ENCODE measurements around the gene ERGIC1.
"Not testable (repeated sequence)": the region's sequence is repeated elsewhere in the genome, so short reads cannot be mapped to it uniquely, and the experiment has no call there.

ERGIC1 gene

DNA sequence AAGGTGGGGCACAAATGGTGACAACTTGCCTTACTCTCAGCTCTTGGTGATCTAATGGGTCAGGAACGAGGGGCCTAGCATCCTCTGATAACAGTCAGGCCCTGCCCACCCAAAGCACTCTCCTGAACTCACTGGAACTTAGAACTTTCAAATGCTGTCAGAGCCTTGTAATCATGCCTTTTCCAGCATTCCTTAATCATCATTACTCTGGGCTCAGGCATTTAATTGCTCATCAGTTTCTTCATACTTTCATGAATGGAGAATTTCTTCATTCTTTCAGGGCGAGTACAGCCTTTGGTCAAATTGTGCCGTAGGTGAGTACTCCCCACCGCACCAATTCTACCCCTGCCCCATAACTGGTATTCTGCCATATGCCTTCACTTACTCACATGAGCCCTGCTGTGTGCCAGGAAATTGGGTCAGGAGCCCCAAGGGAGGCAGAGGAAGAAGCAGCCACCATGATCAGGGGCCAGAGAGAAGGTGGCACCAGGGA, 32.8 kb upstream of the ERGIC1 start:
- DNase-seq = peak; percentile 94

GRCh38 chr5:172802112-172802511, 31.9 kb upstream of the ERGIC1 start:
- no peak for DNase-seq

DNA sequence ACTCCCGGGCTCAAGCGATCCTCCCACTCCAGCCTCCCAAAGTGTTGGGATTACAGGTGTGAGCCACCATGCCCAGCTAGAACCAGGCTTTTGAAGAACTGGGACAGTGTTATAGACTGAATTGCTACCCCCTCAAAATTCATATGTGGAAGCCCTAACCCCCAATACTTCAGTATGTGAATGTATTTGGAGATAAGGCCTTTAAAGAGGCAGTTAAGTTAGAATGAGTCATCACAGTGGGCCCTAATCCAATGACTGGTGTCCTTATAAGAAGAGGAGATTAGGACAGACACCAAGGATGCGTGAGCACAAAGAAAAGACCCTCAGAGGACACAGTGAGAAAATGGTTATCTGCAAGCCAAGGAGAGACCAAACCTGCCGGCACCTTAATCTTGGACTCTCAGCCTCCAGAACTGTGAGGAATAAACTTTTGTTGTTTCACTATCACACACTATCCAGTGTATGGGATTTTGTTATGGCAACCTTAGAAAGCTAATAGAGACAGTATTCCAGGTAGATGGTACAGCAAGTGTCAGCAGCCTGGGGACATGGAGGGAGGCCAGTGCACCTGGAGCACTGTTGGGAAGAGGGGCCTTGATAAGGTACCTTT, 31.4 kb upstream of the ERGIC1 start:
- peak; percentile 59 for DNase-seq

DNA sequence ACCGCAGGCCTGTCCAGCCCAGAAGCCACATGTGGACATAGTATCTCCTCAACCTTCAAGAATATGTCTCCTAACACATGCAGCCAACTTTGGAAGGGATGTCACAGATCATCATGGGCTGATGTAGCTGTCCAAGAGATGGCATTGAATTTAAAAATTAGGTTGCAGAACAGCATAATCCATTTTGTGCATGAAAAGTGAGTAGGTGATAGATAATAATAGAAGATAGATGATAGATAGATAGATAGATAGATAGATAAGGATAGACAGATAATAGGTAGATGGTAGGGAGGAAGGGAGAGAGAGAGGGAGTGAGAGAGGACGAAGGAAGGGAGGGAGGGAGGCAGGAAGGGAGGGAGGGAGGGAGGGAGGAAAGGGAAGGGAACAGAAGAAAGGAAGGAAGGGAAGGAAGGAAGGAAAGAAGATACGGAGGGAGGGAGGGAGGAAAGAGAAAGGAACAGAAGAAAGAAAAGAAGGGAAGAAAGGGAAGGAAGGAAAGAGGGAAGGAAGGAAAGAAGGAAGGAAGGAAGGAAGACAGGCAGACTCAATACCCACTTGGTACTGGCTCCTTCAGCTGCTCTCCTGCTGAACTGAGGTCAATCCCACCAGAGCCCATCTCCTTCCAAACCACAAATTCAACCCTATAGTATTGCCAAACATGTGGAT, 28.9 kb upstream of the ERGIC1 start:
- no peak for DNase-seq

DNA sequence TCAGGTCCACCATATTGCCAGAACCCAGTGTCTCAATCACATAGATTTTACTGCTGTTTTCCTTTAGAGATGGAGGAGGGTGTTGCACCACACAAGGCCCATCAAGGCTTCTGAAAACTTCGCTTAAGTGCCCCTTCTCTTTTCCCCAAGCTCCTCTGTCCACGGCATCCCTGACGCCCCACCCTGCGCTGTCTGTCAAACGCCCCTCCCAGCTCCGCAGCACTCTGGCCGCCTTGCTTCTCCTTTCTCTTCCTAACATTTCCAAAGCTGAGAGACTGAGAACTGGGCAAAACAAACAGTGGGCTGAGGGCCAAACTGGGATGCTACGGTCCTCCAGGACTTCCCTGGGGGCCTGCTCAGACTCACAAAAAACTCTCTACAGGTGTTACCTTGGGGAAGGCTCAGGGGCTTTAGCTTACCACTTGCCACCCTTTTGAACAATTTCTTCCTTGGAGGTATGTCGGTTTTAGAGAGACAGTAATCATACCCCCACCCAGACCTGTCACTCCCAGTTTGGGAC, 28.3 kb upstream of the ERGIC1 start:
- no peak for DNase-seq

GRCh38 chr5:172806897-172807672, 27.0 kb upstream of the ERGIC1 start:
- peak; percentile 41 for DNase-seq

DNA sequence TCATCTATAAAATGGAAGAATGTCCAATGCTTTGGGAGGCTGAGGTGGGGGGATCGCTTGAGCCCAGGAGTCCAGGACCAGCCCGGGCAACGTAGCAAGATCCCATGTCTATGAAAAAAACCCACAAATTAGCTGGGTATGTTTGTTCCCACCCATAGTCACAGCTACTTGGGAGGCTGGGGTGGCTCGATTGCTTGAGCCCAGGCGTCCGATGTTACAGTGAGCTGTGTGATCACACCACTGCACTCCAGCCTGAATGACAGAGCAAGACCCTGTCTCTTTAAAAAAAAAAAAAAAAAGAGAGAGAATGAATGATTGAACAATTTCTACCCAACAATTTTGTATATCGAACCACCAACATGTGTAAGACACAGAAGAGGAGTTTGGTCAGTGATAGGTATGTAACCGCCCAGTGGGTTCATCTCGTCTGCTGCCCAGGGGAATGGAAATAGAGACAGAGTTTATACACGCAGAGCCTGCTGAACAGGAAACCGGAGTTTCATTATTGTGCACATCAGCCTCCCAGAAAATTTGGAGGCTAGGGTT, 26.2 kb upstream of the ERGIC1 start:
- DNase-seq = no peak

- no peak for DNase-seq
Observed at GRCh38 chr5:172809774-172810173, 24.3 kb upstream of the ERGIC1 start.

DNA sequence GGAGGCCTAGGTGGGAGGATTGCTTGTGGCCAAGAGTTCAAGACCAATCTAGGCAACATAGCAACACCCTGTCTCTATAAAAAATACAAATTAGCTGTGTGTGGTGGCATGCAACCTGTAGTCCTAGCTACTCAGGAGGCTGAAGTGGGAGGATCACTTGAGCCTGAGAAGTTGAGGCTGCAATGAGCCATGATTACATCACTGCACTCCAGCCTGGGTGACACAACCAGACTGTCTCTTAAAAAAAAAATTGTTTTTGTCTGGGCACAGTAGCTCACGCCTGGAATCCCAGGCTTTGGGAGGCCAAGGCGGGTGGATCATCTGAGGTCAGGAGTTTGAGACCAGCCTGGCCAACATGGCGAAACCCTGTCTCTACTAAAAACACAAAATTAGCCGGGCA, 23.1 kb upstream of the ERGIC1 start:
- DNase-seq = not testable (repeated sequence)

DNA sequence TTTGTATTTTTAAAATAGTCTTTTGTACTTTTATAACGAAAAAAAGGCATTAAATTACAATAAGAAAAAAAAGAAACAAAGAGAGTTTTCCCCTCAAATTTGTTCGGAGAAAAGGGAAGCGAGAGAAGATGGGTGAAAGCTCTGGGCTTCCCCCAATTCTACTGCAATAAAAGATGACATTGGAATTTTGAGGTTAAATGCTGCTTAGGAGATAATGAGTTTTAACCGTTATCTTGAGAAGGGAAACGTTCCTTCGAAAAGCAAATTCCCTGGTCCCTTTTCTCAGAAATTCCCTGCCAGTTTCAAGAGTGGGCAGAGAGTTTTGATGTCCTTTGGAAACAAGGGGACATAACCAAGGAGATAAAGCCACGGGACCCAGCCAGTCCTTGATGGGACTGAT, 18.4 kb upstream of the ERGIC1 start:
- no peak for DNase-seq

DNA sequence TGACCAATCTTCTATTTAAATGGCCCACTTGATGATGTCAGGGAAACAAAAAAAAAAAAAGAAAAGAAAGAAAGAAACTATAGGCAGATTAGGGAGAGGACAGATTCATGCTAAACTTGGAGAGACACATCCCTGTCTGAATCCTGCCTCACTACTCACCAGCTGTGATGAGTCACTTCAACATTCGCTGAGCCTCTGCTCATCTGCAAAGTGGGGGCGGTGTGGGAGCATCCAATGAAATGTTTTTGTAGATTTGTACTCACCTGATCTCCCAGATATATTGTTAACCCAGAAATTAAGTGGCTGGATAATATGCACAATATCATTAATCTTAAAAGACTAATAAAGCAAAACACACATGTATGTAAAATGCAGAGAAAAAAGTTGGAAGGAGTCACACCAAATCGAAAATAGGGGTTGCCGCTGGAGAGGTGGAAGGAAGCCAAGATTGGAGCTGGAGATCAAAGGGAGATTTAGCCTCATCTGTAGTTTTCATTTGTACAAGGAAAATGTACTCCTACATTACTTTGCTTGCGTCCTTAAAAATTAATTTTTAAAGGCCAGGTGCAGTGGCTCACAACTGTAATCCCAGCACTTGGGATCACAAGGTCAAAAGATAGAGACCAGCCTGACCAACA, 17.0 kb upstream of the ERGIC1 start:
- DNase-seq = peak; percentile 84

DNA sequence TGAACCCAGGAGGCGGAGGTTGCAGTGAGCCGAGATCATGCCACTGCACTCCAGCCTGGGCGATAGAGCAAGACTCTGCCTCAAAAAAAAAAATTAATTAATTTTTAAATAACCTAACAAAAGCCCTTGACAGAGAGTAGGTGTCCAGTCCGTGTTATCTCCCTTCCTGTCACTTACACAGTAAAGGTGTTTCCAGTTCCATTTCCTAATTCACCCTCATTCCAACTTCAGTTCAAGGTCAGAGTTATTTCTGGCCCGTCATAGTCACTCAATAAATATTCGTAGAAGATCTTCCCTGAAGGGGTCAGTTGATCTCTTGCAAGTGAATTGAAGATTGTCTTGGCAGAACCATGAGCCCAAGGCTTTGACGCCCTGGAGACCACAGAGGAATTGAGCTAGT, 16.4 kb upstream of the ERGIC1 start:
- DNase-seq = no peak

DNA sequence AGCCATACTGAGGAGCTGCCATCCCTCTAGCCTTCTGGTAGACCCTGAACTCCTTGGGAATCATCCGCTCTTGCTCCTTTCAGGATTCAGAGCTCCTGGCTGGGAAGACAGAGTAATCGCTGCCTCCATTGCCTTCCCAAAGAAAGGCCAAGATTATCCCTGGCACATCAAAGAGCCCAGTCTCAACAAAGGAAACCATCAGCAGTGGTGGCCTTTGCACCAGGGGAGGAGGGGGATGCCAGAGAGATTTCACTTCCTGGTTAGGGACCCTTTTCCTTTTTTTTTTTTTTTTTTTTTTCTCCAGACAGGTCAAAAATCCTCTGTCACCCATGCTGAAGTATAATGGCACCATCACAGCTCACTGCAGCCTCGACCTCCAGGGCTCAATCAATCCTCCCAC, 16.0 kb upstream of the ERGIC1 start:
- DNase-seq = no peak

DNA sequence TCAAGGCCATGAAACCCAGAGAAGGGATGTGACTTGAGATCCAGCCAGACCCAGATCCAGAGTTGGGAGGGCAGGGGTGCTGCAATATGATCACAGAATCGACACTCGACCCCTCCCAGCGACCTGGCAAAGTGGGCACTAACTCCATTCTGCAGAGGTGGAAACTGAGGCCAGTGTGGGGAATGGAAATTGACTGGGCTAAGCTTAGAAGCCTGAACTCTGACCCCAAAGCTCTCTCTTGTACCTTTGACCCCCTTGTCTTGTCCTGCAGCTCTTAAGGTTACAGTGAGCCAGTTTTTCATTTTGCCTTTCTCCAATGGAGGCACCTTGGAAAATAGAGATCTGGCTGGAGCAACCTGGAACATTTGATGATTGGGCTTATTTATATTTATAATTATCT, 14.5 kb upstream of the ERGIC1 start:
- no peak for DNase-seq

GRCh38 chr5:172820046-172820767, 13.8 kb upstream of the ERGIC1 start:
- DNase-seq = no peak

DNA sequence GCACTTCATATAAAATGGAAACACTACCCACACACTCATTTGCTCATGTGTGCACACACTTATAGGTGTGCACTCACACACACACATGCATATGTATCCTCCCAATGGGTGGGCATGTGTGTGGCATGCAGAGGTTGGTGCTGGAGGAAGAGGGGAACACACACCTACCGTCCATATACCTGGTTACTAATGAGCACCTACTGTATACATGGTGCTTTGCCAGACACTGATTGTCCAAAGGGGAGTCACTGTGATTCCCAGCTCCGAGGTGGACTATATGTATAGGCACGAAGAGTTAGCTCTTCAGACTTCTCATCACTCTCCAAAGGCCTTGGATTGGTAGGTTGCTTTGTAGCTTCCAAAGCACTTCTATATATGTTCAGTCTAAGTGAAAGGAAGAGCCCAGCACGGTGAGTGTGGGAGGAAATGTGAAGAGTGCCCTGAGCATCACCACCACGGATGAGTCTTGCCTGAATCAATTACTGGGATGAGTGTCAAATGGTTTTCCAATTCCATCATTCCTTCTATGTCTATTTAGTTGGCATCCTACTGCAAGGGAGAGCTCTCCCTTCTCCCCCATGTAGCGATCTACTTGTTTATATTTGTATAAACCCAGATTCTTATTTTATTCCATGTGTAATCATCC, 12.6 kb upstream of the ERGIC1 start:
- peak; percentile 51 for DNase-seq

DNA sequence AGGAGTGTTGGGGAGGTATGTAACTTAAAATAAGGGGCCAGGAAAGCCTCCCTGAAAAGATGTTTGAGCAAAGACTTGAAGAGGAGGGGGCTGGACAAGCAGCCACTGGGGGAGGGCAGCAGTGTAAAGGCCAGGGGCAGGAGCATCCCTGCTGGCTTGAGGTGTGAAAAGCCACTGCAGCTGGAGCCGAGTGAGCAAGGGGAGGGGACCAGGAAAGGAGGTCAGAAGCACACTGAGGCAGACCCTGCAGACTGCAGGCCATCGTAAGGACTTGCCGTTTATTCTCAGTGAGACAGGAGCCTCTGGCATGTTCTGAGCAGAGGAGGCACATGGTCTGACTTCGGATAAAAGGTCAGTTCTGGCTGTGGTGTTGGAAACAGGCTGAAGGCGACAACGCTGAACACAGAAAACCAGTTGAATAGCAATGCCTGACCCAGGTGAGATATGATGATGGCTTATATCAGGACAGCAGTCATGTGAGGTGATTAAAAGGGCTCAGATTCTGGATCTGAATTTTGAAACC, 10.2 kb upstream of the ERGIC1 start:
- no peak for DNase-seq

- DNase-seq = no peak
Observed at GRCh38 chr5:172825610-172826204, 8.3 kb upstream of the ERGIC1 start.

DNA sequence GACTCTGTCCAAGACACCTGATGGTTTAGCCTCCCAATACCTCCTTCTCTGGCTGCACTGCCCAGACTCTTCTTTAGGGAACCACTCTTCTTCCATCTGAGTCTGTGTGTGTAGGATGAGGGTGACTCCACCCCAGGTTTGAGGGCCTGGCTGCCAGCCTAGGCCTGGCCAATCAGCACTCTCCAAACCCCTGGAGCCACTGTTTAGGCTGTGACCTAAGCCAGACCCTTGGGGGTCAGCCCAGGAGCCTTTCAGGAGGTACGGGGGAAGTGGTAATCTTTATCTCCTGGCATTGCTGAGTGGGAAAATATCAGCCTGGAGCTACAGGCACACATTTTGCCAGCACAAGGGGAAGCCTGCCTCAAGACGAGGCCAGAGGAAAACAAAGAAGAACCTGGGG, 6.2 kb upstream of the ERGIC1 start:
- no peak for DNase-seq

DNA sequence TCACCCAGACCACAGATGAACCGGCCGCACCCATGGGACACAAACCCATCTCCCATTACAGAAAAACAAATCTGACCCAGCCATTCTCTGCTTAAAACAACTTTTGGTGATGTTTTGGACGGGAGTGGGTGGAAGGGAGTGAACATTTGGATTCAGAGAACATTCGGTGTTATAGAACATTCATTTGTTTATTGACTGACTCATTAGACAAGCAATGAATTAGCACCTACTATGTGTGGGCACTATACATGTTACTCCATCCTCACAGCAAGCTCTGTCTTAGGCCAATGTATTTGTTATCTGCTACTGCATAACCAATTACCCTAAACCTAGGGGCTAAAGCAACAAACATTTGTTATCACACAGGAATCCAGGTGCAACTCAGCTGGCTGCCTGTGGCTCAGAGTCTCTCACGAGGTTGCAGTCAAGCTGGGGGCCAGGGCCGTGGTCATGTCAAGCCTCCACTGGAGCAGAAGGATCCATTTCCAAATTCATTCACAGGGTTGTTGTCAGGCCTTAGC, 5.1 kb upstream of the ERGIC1 start:
- no peak for DNase-seq

- no peak for DNase-seq
Observed at GRCh38 chr5:172830275-172830799, 3.7 kb upstream of the ERGIC1 start.

All from HCEC 1CT (cell line).